Panc1 (cell line): Measurements from ENCODE around the gene MAP7D3. TPM values are rescaled to one million over a fixed set of nuclear protein-coding genes. Genes with fewer than 3 reads are reported as not detected.

Experiments used
- ATAC-seq: fragments of 200-7000 bp; cut with Tn5 transposase; 2 replicates; pipeline ENCODE4 v1.9.1; 2020; ENCODE audit warnings: mild to moderate bottlenecking, moderate library complexity
- BruUV-seq: library from RNA; stranded (reverse); fragments of 400-500 nt; replicated peaks from 2 replicates; lab custom pipeline; 2021; lab: Mats Ljungman, UMichigan
- CTCF ChIA-PET: fragments of 300-600 bp; sonication (Branson Sonifier 250); formaldehyde crosslinking; loops from one replicate; lab custom pipeline; 2022; ENCODE audit warnings: antibody characterized with exemption; lab: Charles Lee
- POLR2A ChIA-PET: fragments of 300-600 bp; sonication (Branson Sonifier 250); formaldehyde crosslinking; loops from one replicate; lab custom pipeline; 2022; ENCODE audit warnings: antibody characterized with exemption; lab: Charles Lee
- DNase-seq: peaks from one replicate; pipeline ENCODE4 v3.0.0-alpha.2; 2010; ENCODE audit warnings: low read depth, low spot score
- H3K27ac ChIP-seq: 2 replicates; pipeline ENCODE4 v1.5.1; 2011; ENCODE audit warnings: mild to moderate bottlenecking, low read length, inconsistent platforms
- H3K27me3 ChIP-seq: fragments of 200-500 bp; sonication (Bioruptor generic); 2 replicates; pipeline ENCODE4 v1.6.0; 2014; ENCODE audit warnings: low read length, inconsistent platforms; ENCODE audit not compliant: control insufficient read depth, insufficient read depth
- H3K36me3 ChIP-seq: fragments of 200-500 bp; sonication (Bioruptor generic); 2 replicates; pipeline ENCODE4 v1.5.1; 2014; ENCODE audit warnings: inconsistent platforms, mild to moderate bottlenecking, low read length, moderate library complexity; ENCODE audit not compliant: control insufficient read depth, insufficient read depth
- H3K4me1 ChIP-seq: 2 replicates; pipeline ENCODE4 v1.5.1; 2011; ENCODE audit warnings: inconsistent platforms, mild to moderate bottlenecking, low read length, moderate library complexity; ENCODE audit not compliant: control insufficient read depth, insufficient read depth
- H3K4me3 ChIP-seq, 2 experiments: 2 replicates each; pipeline ENCODE4 v1.5.1; 2011 to 2012; ENCODE audit warnings: low read depth in 2 of 2, low read length in 2 of 2, mild to moderate bottlenecking in 2 of 2, inconsistent platforms in 1 of 2, moderate library complexity in 1 of 2
- H3K9me3 ChIP-seq: fragments of 200-500 bp; sonication (Bioruptor generic); 2 replicates; pipeline ENCODE4 v1.5.1; 2014; ENCODE audit warnings: low read depth, mild to moderate bottlenecking, inconsistent platforms, low read length, moderate library complexity; ENCODE audit not compliant: control insufficient read depth, insufficient read depth
- CTCF ChIP-seq: fragments of 450-650 bp; IDR thresholded peaks from 2 replicates; pipeline ENCODE4 v1.5.1; 2017; ENCODE audit warnings: mild to moderate bottlenecking
- POLR2AphosphoS5 ChIP-seq: IDR thresholded peaks from 2 replicates; pipeline ENCODE4 v1.6.1; 2012; ENCODE audit warnings: mild to moderate bottlenecking, low read depth, low read length, moderate library complexity
- REST ChIP-seq, 2 experiments: IDR thresholded peaks; 2 replicates each; pipeline ENCODE4 v1.6.1; 2011 to 2012; ENCODE audit warnings: low read depth in 2 of 2, control low read depth in 1 of 2, low read length in 1 of 2, mild to moderate bottlenecking in 1 of 2, moderate library complexity in 1 of 2; ENCODE audit not compliant: insufficient read depth in 1 of 2
- SIN3A ChIP-seq: IDR thresholded peaks from 2 replicates; pipeline ENCODE4 v1.6.1; 2012; ENCODE audit warnings: low read depth, mild to moderate bottlenecking, low read length, moderate library complexity, borderline replicate concordance; ENCODE audit not compliant: insufficient read depth
- TCF7L2 ChIP-seq: IDR thresholded peaks from 2 replicates; pipeline ENCODE4 v1.6.1; 2011; ENCODE audit warnings: mild to moderate bottlenecking, low read depth, low read length, inconsistent platforms
- in situ Hi-C: cut with HindIII; loops from 2 replicates; pipeline ENCODE4 v1.10.0; 2016; ENCODE audit warnings: low sequenced_read_pairs, low pct_unique_long_range_greater_than_20kb
- intact Hi-C: fragments of 100-400 bp; cut with micrococcal nuclease; formaldehyde crosslinking; loops from one replicate; pipeline ENCODE4 v1.10.0; 2022; ENCODE audit not compliant: unreplicated experiment
- total RNA-seq: library from RNA; stranded (reverse); gene quantifications from one replicate; pipeline ENCODE4 v1.2.1, GENCODE V29; 2021; ENCODE audit not compliant: unreplicated experiment

MAP7D3 gene
- total RNA-seq, 1 experiment from 2014 or later: 23.3 TPM

DNA sequence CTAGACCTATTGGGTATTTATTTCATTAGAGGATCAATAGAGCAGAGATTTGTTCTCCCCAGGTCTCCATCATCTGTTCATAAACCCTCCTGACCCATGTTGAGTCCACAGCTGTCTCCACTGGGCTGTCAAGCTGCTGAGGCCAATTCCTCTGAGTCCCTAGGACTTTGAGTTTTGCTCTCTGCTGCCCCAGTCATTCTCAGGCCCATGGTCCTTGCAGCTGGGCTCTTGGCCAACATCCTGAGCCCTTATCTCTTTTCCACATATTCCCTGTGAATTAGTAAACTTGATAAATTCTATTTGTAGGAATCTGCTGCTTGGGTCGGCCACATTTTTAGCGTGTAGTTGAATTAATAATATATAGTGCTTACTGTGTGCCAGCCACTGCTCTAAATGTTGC is 62.0 kb downstream of the MAP7D3 start:
- Histone ChIP-seq H3K4me1 (peaks cover 3% of the 10 kb centered on the region; the same call in 1 of the 2 replicates), H3K27ac (no peak overlapping the region), H3K4me3 (no peak overlapping the region), H3K27me3 (no peaks in the 10 kb centered on the region; the same call in 1 of the 2 replicates), H3K36me3 (no peaks in the 10 kb centered on the region; the same call in 1 of the 2 replicates), H3K9me3 (no peaks in the 10 kb centered on the region)
- intact Hi-C loops: no loop called here
- no peak for DNase-seq
- TF ChIP-seq TCF7L2 (no peak), POLR2AphosphoS5 (no peak), SIN3A (no peak), REST (IDR thresholded peaks at IDR 0.05; ENCODE audit: insufficient read depth in 1 of 2, low read depth in 2 of 2, low read length in 1 of 2) (no peak), CTCF (no peak)
- ChIA-PET POLR2A (no interaction called here), CTCF (no interaction called here)
- no peak for ATAC-seq
- BruUV-seq: no TSS peak
- in situ Hi-C loops: no loop called here

DNA sequence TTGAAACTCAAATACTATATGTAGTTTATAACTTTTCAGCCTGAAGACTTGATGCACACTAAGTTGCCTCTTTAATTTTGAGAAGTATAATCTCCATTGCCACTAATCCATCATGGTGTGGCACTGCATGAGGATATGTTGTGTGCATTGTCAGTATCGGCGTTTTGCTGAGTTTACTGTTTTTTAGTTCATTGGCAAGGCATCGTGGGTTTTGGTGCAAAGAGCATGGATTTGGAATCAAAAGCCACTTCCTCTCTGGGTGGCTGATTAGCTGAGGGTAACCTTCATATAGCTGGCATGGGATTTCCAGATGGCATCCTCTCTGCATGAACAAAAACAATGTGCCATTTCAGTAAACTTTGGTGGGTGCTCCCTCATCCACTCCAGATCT is 65.2 kb downstream of the MAP7D3 start:
- BruUV-seq: no TSS peak
- in situ Hi-C loops: no loop called here

More for the DNA sequence above, 65.2 kb downstream of the MAP7D3 start:
- TF ChIP-seq POLR2AphosphoS5: no peak
- TF ChIP-seq SIN3A: no peak
- no peak for TF ChIP-seq REST (IDR thresholded peaks at IDR 0.05; ENCODE audit: insufficient read depth in 1 of 2, low read depth in 2 of 2, low read length in 1 of 2)
- TF ChIP-seq TCF7L2: no peak
- H3K9me3 ChIP-seq: no peaks in the 10 kb centered on the region
- no peak overlapping the region for H3K27ac ChIP-seq
- DNase-seq (no peak), ATAC-seq (no peak)
- H3K27me3 ChIP-seq: no peaks in the 10 kb centered on the region; the same call in 1 of the 2 replicates
- ChIA-PET CTCF (interaction anchor here (1.2 kb wide), 1 partner anchor 158 kb away, joined by 4 read pairs; no protein-coding TSS in a partner anchor), POLR2A (no interaction called here)
- H3K4me1 ChIP-seq: peaks cover 3% of the 10 kb centered on the region; the same call in 1 of the 2 replicates
- H3K4me3 ChIP-seq: no peak overlapping the region
- intact Hi-C loops: no loop called here
- H3K36me3 ChIP-seq: no peaks in the 10 kb centered on the region; the same call in 1 of the 2 replicates
